Calu3 (cell line): ENCODE data around the gene SCARB1. TPM values are rescaled to one million over a fixed set of nuclear protein-coding genes. Genes with fewer than 3 reads are reported as not detected.

Source experiments
- BruUV-seq: library from RNA; stranded (reverse); fragments of 400-500 nt; replicated peaks from 2 replicates; lab custom pipeline; 2021; lab: Mats Ljungman, UMichigan
- CTCF ChIA-PET: fragments of 300-600 bp; sonication (Branson Sonifier 250); formaldehyde crosslinking; loops from one replicate; lab custom pipeline; 2022; ENCODE audit warnings: antibody characterized with exemption; lab: Charles Lee
- DNase-seq: peaks from one replicate; pipeline ENCODE4 v3.0.0; 2022
- H3K27ac Mint-ChIP-seq: one replicate; pipeline ENCODE4 v1.8.0; 2022; ENCODE audit warnings: mixed read lengths; ENCODE audit not compliant: unreplicated experiment
- H3K27me3 Mint-ChIP-seq: one replicate; pipeline ENCODE4 v1.8.0; 2022; ENCODE audit warnings: mixed read lengths; ENCODE audit not compliant: unreplicated experiment
- H3K36me3 Mint-ChIP-seq: one replicate; pipeline ENCODE4 v1.8.0; 2022; ENCODE audit warnings: mild to moderate bottlenecking, moderate library complexity, mixed read lengths; ENCODE audit not compliant: insufficient read depth, unreplicated experiment
- H3K4me1 Mint-ChIP-seq: one replicate; pipeline ENCODE4 v1.8.0; 2022; ENCODE audit warnings: mild to moderate bottlenecking, low read depth, mixed read lengths; ENCODE audit not compliant: unreplicated experiment
- H3K4me3 Mint-ChIP-seq: one replicate; pipeline ENCODE4 v1.8.0; 2022; ENCODE audit warnings: mild to moderate bottlenecking, low read depth, moderate library complexity, mixed read lengths; ENCODE audit not compliant: unreplicated experiment
- H3K9me3 Mint-ChIP-seq: one replicate; pipeline ENCODE4 v1.8.0; 2022; ENCODE audit warnings: low read depth, mixed read lengths; ENCODE audit not compliant: unreplicated experiment
- CTCF ChIP-seq: fragments of 200-600 bp; IDR thresholded peaks from one replicate; pipeline ENCODE4 v1.8.0; 2022; ENCODE audit warnings: antibody characterized with exemption; ENCODE audit not compliant: unreplicated experiment
- intact Hi-C: fragments of 100-400 bp; cut with micrococcal nuclease; formaldehyde crosslinking; loops from one replicate; pipeline ENCODE4 v1.10.0; 2022; ENCODE audit not compliant: unreplicated experiment
- total RNA-seq: library from RNA; stranded (reverse); gene quantifications from 2 replicates; pipeline ENCODE4 v1.2.3, GENCODE V29; 2022

Gene SCARB1
- total RNA-seq, 1 experiment from 2014 or later = 51.6 TPM

GRCh38 chr12:124870515-124870914, 6.9 kb upstream of the SCARB1 start:
- TF ChIP-seq CTCF = no peak
- no peak overlapping the region for H3K4me3 Mint-ChIP-seq
- CTCF ChIA-PET = no interaction called here
- no peak overlapping the region for H3K27ac Mint-ChIP-seq
- intact Hi-C loops = no loop called here
- H3K27me3 Mint-ChIP-seq = no peaks in the 10 kb centered on the region
- peaks cover 13% of the 10 kb centered on the region for H3K4me1 Mint-ChIP-seq
- no TSS peak for BruUV-seq
- peaks cover 2% of the 10 kb centered on the region for H3K9me3 Mint-ChIP-seq
- H3K36me3 Mint-ChIP-seq = no peaks in the 10 kb centered on the region
- no peak for DNase-seq

GRCh38 chr12:124869059-124869665, 5.5 kb upstream of the SCARB1 start:
- H3K36me3 Mint-ChIP-seq = peaks cover 5% of the 10 kb centered on the region
- DNase-seq = no peak
- no peak overlapping the region for H3K4me3 Mint-ChIP-seq
- peaks cover 13% of the 10 kb centered on the region for H3K4me1 Mint-ChIP-seq
- H3K27me3 Mint-ChIP-seq = no peaks in the 10 kb centered on the region
- no peak overlapping the region for H3K27ac Mint-ChIP-seq
- TF ChIP-seq CTCF = no peak
- peaks cover 2% of the 10 kb centered on the region for H3K9me3 Mint-ChIP-seq
- CTCF ChIA-PET = interaction anchor here (0.7 kb wide), 1 partner anchor 416 kb away, joined by 4 read pairs; no protein-coding TSS in a partner anchor
- intact Hi-C loops = no loop called here
- no TSS peak for BruUV-seq

- CTCF ChIA-PET = no interaction called here
- no peaks in the 10 kb centered on the region for H3K27me3 Mint-ChIP-seq
- no peak overlapping the region for H3K27ac Mint-ChIP-seq
- no peak overlapping the region for H3K4me3 Mint-ChIP-seq
- no peak for TF ChIP-seq CTCF
- DNase-seq = no peak
- intact Hi-C loops = no loop called here
- peaks cover 12% of the 10 kb centered on the region for H3K36me3 Mint-ChIP-seq
- BruUV-seq = no TSS peak
- H3K9me3 Mint-ChIP-seq = peaks cover 2% of the 10 kb centered on the region
- peaks cover 13% of the 10 kb centered on the region for H3K4me1 Mint-ChIP-seq
Measured at GRCh38 chr12:124868252-124869058, 4.8 kb upstream of the SCARB1 start.

- BruUV-seq = no TSS peak
- TF ChIP-seq CTCF = no peak
- H3K27me3 Mint-ChIP-seq = no peaks in the 10 kb centered on the region
- peaks cover 19% of the 10 kb centered on the region for H3K4me1 Mint-ChIP-seq
- no peak overlapping the region for H3K27ac Mint-ChIP-seq
- H3K4me3 Mint-ChIP-seq = no peak overlapping the region
- CTCF ChIA-PET = no interaction called here
- DNase-seq = no peak
- peaks cover 2% of the 10 kb centered on the region for H3K9me3 Mint-ChIP-seq
- intact Hi-C loops = no loop called here
- peaks cover 22% of the 10 kb centered on the region for H3K36me3 Mint-ChIP-seq
Measured at GRCh38 chr12:124867401-124867930, 3.8 kb upstream of the SCARB1 start.
